HG03565 (cell line): ENCODE measurements around the gene MBNL1.

Source experiments
- ATAC-seq: cut with Tn5 transposase; IDR thresholded peaks from one replicate; pipeline ENCODE4 v1.9.1; 2021; ENCODE audit warnings: mild to moderate bottlenecking, moderate library complexity; ENCODE audit not compliant: unreplicated experiment

Gene MBNL1

GRCh38 chr3:152251916-152252315 is 16.8 kb upstream of the MBNL1 start:
- no peak for ATAC-seq

GRCh38 chr3:152252755-152253154 is 16.0 kb upstream of the MBNL1 start:
- no peak for ATAC-seq

GRCh38 chr3:152253514-152253913 is 15.2 kb upstream of the MBNL1 start:
- ATAC-seq: no peak

GRCh38 chr3:152254041-152254440 is 14.7 kb upstream of the MBNL1 start:
- no peak for ATAC-seq

GRCh38 chr3:152255290-152255689 is 13.4 kb upstream of the MBNL1 start:
- no peak for ATAC-seq

- no peak for ATAC-seq
Measured at GRCh38 chr3:152256851-152257562, 11.7 kb upstream of the MBNL1 start.

- peak; percentile 77 for ATAC-seq
Measured at GRCh38 chr3:152257563-152258035, 11.1 kb upstream of the MBNL1 start.

- peak; percentile 34 for ATAC-seq
Measured at GRCh38 chr3:152258448-152259393, 10.0 kb upstream of the MBNL1 start.

- no peak for ATAC-seq
Measured at GRCh38 chr3:152259468-152259867, 9.3 kb upstream of the MBNL1 start.

- ATAC-seq: no peak
Measured at GRCh38 chr3:152260026-152260425, 8.7 kb upstream of the MBNL1 start.

GRCh38 chr3:152260529-152260928 is 8.2 kb upstream of the MBNL1 start:
- ATAC-seq: no peak

GRCh38 chr3:152261329-152261728 is 7.4 kb upstream of the MBNL1 start:
- no peak for ATAC-seq

GRCh38 chr3:152263711-152264110 is 5.0 kb upstream of the MBNL1 start:
- no peak for ATAC-seq

- ATAC-seq: no peak
Measured at GRCh38 chr3:152264378-152264777, 4.4 kb upstream of the MBNL1 start.

- no peak for ATAC-seq
Measured at GRCh38 chr3:152266221-152266995, 2.3 kb upstream of the MBNL1 start.

- no peak for ATAC-seq
Measured at GRCh38 chr3:152267831-152268554, 736 bp upstream of the MBNL1 start.

- peak; percentile 26 for ATAC-seq
Measured at GRCh38 chr3:152269056-152269830, 514 bp downstream of the MBNL1 start.

GRCh38 chr3:152269831-152270734 is 1.4 kb downstream of the MBNL1 start:
- ATAC-seq: no peak

GRCh38 chr3:152270937-152271336 is 2.2 kb downstream of the MBNL1 start:
- no peak for ATAC-seq
